ENCODE data around the gene PROSER2.

GRCh38 chr10:11886851-11887250 is 63.7 kb downstream of the PROSER2 start:
- TF ChIP-seq CTCF (IDR thresholded peaks at IDR 0.05) (no peak), POLR2A (IDR thresholded peaks at IDR 0.05) (no peak), EP300 (IDR thresholded peaks at IDR 0.05) (no peak)

All from ovary (tissue), 3 donors.